ENCODE data around the gene KIF1B. TPM values are rescaled to one million over a fixed set of nuclear protein-coding genes. Genes with fewer than 3 reads are reported as not detected.

The KIF1B gene
- total and polyA plus RNA-seq, 11 donors: 25.0 to 137 (median 78.4) TPM

GRCh38 chr1:10229903-10230302 is 19.5 kb downstream of the KIF1B start:
- no peak for DNase-seq
- intact Hi-C loops (cut with DNase I): no loop called here
- TF ChIP-seq POLR2A (IDR thresholded peaks at IDR 0.05): no peak
- TF ChIP-seq, protein P1, sequence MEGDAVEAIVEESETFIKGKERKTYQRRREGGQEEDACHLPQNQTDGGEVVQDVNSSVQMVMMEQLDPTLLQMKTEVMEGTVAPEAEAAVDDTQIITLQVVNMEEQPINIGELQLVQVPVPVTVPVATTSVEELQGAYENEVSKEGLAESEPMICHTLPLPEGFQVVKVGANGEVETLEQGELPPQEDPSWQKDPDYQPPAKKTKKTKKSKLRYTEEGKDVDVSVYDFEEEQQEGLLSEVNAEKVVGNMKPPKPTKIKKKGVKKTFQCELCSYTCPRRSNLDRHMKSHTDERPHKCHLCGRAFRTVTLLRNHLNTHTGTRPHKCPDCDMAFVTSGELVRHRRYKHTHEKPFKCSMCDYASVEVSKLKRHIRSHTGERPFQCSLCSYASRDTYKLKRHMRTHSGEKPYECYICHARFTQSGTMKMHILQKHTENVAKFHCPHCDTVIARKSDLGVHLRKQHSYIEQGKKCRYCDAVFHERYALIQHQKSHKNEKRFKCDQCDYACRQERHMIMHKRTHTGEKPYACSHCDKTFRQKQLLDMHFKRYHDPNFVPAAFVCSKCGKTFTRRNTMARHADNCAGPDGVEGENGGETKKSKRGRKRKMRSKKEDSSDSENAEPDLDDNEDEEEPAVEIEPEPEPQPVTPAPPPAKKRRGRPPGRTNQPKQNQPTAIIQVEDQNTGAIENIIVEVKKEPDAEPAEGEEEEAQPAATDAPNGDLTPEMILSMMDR (IDR thresholded peaks at IDR 0.05): no peak
- WGBS, 4 donors: 86 to 92% (median 87%) methylated on average over 5 of the region's 5 CpGs
- H3K4me1 ChIP-seq: peaks cover 0 to 53% (median 23%) of the 10 kb centered on the region in 12 donors
- no peak overlapping the region for H3K27ac ChIP-seq
- no peaks in the 10 kb centered on the region for H3K9me3 ChIP-seq
- ATAC-seq: no peak
- no peak overlapping the region for H3K4me3 ChIP-seq
- H3K27me3 ChIP-seq: no peaks in the 10 kb centered on the region
- peaks cover 0 to 25% (median 10%) of the 10 kb centered on the region in 9 donors for H3K36me3 ChIP-seq

GRCh38 chr1:10232163-10232562 is 21.8 kb downstream of the KIF1B start:
- H3K4me1 ChIP-seq: peaks cover 0 to 41% (median 16%) of the 10 kb centered on the region in 12 donors

DNA sequence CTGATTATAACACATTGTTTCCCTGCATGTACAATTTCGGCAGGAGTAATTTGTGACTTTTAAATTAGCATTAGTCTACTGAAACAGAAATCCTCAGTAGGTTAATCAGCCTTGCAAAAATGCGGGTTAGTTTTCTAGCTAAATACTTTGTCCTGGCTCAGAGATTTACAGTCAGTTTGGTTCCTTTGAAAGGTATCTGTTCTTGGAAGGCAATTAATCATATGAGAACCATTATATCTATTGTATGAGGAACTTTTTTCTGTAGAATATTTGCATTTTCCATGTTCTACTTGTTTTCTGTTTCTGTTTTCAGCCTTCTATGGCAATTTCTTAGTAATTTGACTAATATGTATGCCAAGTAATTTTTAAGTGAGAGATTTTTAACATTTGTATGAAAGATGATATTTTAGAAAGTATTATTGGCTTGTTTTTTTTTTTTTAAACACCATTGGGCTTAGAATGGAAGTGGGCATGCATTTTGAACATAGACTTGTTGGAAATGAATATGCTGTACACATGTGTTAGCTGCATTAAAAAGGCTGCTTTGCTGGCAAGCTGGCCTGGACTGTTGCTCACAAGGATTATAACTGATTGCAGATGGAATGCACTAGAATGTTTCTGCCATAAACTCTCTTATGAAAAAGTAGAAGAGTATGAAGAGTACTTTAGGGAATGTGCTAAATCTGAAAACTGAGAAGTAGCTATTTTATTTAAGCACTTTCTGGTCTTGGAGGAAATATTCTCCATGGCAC is 26.2 kb downstream of the KIF1B start:
- peaks cover 0 to 39% (median 16%) of the 10 kb centered on the region in 12 donors for H3K4me1 ChIP-seq
- TF ChIP-seq POLR2A (IDR thresholded peaks at IDR 0.05): no peak
- TF ChIP-seq, protein P1 (IDR thresholded peaks at IDR 0.05): no peak

More at GRCh38 chr1:10232163-10232562, 21.8 kb downstream of the KIF1B start:
- H3K27me3 ChIP-seq: no peaks in the 10 kb centered on the region
- ATAC-seq: peak in 1 of 4 donors; percentile 26
- H3K27ac ChIP-seq: peak overlapping the region in 2 of 12 donors; percentile 13 to 27
- 20 to 38% (median 25%) methylated on average over 5 of the region's 5 CpGs for WGBS, 4 donors
- no peaks in the 10 kb centered on the region for H3K9me3 ChIP-seq
- peaks cover 0 to 42% (median 19%) of the 10 kb centered on the region in 9 donors for H3K36me3 ChIP-seq
- no peak overlapping the region for H3K4me3 ChIP-seq
- intact Hi-C loops (cut with DNase I): no loop called here
- TF ChIP-seq, protein P1 (IDR thresholded peaks at IDR 0.05): no peak
- TF ChIP-seq POLR2A (IDR thresholded peaks at IDR 0.05): no peak
- no peak for DNase-seq

DNA sequence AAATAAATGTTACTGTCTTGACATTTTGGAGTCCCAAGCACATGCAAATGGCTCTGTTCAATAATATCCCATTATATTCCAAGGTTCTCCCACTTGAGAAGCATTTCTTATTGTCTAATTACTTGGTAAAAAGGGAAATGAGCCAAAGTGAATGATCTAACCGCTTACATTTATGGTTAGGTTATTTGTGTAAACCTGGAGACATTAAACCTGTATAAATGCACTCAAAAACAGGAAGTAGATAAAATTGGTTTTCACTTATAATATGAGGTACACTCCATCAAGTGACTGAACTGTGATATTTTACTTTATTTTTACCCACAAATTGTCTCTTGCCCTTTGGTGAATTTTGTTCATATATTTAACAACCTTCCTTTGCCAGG is 26.8 kb downstream of the KIF1B start:
- WGBS, 4 donors: 84 to 93% (median 87%) methylated on average over 1 of the region's 1 CpG
- no peak overlapping the region for H3K27ac ChIP-seq
- H3K4me3 ChIP-seq: no peak overlapping the region
- intact Hi-C loops (cut with DNase I): no loop called here
- peaks cover 0 to 41% (median 13%) of the 10 kb centered on the region in 12 donors for H3K4me1 ChIP-seq
- H3K9me3 ChIP-seq: no peaks in the 10 kb centered on the region
- peaks cover 0 to 42% (median 19%) of the 10 kb centered on the region in 9 donors for H3K36me3 ChIP-seq
- H3K27me3 ChIP-seq: no peaks in the 10 kb centered on the region
- DNase-seq (no peak), ATAC-seq (no peak)
- TF ChIP-seq POLR2A (IDR thresholded peaks at IDR 0.05): no peak
- TF ChIP-seq, protein P1 (IDR thresholded peaks at IDR 0.05): no peak

More for the DNA sequence above, 26.2 kb downstream of the KIF1B start:
- peaks cover 0 to 42% (median 19%) of the 10 kb centered on the region in 9 donors for H3K36me3 ChIP-seq
- no peak for DNase-seq
- 78 to 85% (median 83%) methylated on average over 2 of the region's 2 CpGs for WGBS, 4 donors
- H3K4me3 ChIP-seq: no peak overlapping the region
- H3K27me3 ChIP-seq: no peaks in the 10 kb centered on the region
- H3K27ac ChIP-seq: no peak overlapping the region
- no peak for ATAC-seq
- intact Hi-C loops (cut with DNase I): no loop called here
- no peaks in the 10 kb centered on the region for H3K9me3 ChIP-seq
